SK-N-SH (cell line): Measurements from ENCODE around the gene RFX3.

ENCODE experiments used
- EP300 ChIP-seq, 2 experiments: IDR thresholded peaks; 2 replicates each; pipeline versions ENCODE4 v1.4.0 to v1.6.1; 2012; ENCODE audit warnings: borderline replicate concordance in 1 of 2, low read depth in 1 of 2, low read length in 1 of 2
- JUND ChIP-seq: IDR thresholded peaks from 2 replicates; pipeline ENCODE4 v1.4.0; 2012
- RFX5 ChIP-seq: IDR thresholded peaks from 2 replicates; pipeline ENCODE4 v1.6.1; 2012; ENCODE audit warnings: mild to moderate bottlenecking, improper control_type of control experiment, low read length
- TF ChIP-seq, protein P1 (sequence below): fragments of 200-600 bp; sonication (generic); IDR thresholded peaks from 2 replicates; pipeline ENCODE4 v1.6.1; 2017; ENCODE audit warnings: antibody characterized with exemption, mild to moderate bottlenecking, moderate library complexity
- TF ChIP-seq, protein P2 (sequence below): fragments of 150-350 bp; IDR thresholded peaks from 2 replicates; pipeline ENCODE4 v1.6.1; 2016; ENCODE audit warnings: mild to moderate bottlenecking, low read depth, low read length

DNA sequence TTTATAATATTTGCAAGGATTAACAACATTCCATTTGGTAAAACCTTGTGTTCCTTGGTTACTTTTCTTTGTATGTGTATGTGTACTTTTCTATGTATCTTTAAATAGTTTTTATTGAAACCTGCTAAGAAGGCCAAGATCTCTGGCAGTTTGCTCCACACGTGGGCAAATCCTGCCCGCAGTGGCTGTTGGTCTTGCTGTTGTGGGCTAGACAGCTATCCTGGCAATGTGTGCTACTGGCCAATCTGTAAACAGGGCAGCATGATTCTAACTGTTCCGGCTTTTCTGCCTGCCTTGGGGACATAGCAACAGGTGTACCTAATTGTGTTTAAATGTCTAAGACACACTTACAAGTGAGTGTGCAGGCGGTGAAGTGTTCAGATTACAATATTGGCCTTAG lies 286.6 kb downstream of the RFX3 start:
- TF ChIP-seq EP300 (IDR thresholded peaks at IDR 0.05; ENCODE audit: borderline replicate concordance in 1 of 2, low read depth in 1 of 2, low read length in 1 of 2) = no peak
- TF ChIP-seq JUND = no peak
- TF ChIP-seq, protein P1, sequence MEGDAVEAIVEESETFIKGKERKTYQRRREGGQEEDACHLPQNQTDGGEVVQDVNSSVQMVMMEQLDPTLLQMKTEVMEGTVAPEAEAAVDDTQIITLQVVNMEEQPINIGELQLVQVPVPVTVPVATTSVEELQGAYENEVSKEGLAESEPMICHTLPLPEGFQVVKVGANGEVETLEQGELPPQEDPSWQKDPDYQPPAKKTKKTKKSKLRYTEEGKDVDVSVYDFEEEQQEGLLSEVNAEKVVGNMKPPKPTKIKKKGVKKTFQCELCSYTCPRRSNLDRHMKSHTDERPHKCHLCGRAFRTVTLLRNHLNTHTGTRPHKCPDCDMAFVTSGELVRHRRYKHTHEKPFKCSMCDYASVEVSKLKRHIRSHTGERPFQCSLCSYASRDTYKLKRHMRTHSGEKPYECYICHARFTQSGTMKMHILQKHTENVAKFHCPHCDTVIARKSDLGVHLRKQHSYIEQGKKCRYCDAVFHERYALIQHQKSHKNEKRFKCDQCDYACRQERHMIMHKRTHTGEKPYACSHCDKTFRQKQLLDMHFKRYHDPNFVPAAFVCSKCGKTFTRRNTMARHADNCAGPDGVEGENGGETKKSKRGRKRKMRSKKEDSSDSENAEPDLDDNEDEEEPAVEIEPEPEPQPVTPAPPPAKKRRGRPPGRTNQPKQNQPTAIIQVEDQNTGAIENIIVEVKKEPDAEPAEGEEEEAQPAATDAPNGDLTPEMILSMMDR = no peak
- TF ChIP-seq, protein P2, sequence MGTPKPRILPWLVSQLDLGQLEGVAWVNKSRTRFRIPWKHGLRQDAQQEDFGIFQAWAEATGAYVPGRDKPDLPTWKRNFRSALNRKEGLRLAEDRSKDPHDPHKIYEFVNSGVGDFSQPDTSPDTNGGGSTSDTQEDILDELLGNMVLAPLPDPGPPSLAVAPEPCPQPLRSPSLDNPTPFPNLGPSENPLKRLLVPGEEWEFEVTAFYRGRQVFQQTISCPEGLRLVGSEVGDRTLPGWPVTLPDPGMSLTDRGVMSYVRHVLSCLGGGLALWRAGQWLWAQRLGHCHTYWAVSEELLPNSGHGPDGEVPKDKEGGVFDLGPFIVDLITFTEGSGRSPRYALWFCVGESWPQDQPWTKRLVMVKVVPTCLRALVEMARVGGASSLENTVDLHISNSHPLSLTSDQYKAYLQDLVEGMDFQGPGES = no peak
- TF ChIP-seq RFX5 = no peak
